ENCODE data around the gene INPP5A.

- TF ChIP-seq CTCF (IDR thresholded peaks at IDR 0.05 in 8 of 11, conservative IDR thresholded peaks at IDR 0.05 in 3 of 11) (no peak), POLR2AphosphoS5 (IDR thresholded peaks at IDR 0.05) (no peak)
Observed at GRCh38 chr10:132786476-132786883, 248.9 kb downstream of the INPP5A start.
